Measurements from ENCODE around the gene DLGAP4. TPM values are rescaled to one million over a fixed set of nuclear protein-coding genes. Genes with fewer than 3 reads are reported as not detected.

DLGAP4 gene
- total and polyA plus RNA-seq, 10 donors: 12.0 to 60.9 (median 45.9) TPM

GRCh38 chr20:36315545-36316351 is 9.6 kb downstream of the DLGAP4 start:
- 62 to 76% (median 64%) methylated on average over 11 of the region's 11 CpGs for WGBS, 5 donors
- DNase-seq: peak; percentile 55

GRCh38 chr20:36317675-36318074 is 11.5 kb downstream of the DLGAP4 start:
- WGBS, 5 donors: 70 to 95% (median 80%) methylated on average over 3 of the region's 3 CpGs
- Histone ChIP-seq H3K4me1 (no peaks in the 10 kb centered on the region), H3K4me3 (no peak overlapping the region), H3K9me3 (no peaks in the 10 kb centered on the region), H3K27ac (no peak overlapping the region), H3K27me3 (replicated peaks in 1 of 7) (peaks cover 0 to 42% (median 0%) of the 10 kb centered on the region in 7 donors), H3K36me3 (no peaks in the 10 kb centered on the region)
- peak; percentile 10 for DNase-seq
- intact Hi-C loops (cut with DNase I; ENCODE audit: low total_unique reads): no loop called here
- TF ChIP-seq CTCF (IDR thresholded peaks at IDR 0.05 in 8 of 11, conservative IDR thresholded peaks at IDR 0.05 in 3 of 11) (no peak), POLR2AphosphoS5 (IDR thresholded peaks at IDR 0.05) (no peak), POLR2A (IDR thresholded peaks at IDR 0.05) (no peak)

More at GRCh38 chr20:36315545-36316351, 9.6 kb downstream of the DLGAP4 start:
- intact Hi-C loops (cut with DNase I; ENCODE audit: low total_unique reads): no loop called here
- Histone ChIP-seq H3K27ac (no peak overlapping the region), H3K4me3 (no peak overlapping the region), H3K27me3 (replicated peaks in 1 of 7) (peaks cover 0 to 49% (median 0%) of the 10 kb centered on the region in 7 donors), H3K4me1 (no peaks in the 10 kb centered on the region), H3K9me3 (no peaks in the 10 kb centered on the region), H3K36me3 (no peaks in the 10 kb centered on the region)
- TF ChIP-seq CTCF (IDR thresholded peaks at IDR 0.05 in 8 of 11, conservative IDR thresholded peaks at IDR 0.05 in 3 of 11) (no peak), POLR2A (IDR thresholded peaks at IDR 0.05) (no peak), POLR2AphosphoS5 (IDR thresholded peaks at IDR 0.05) (no peak)

- H3K4me1 ChIP-seq: no peaks in the 10 kb centered on the region
- no peak for TF ChIP-seq CTCF (IDR thresholded peaks at IDR 0.05 in 8 of 11, conservative IDR thresholded peaks at IDR 0.05 in 3 of 11)
- TF ChIP-seq POLR2AphosphoS5 (IDR thresholded peaks at IDR 0.05): no peak
- no peak for TF ChIP-seq POLR2A (IDR thresholded peaks at IDR 0.05)
- peak; percentile 37 for DNase-seq
- H3K9me3 ChIP-seq: no peaks in the 10 kb centered on the region
- 61 to 83% (median 75%) methylated on average over 3 of the region's 3 CpGs for WGBS, 5 donors
- no peaks in the 10 kb centered on the region for H3K36me3 ChIP-seq
- H3K27ac ChIP-seq: no peak overlapping the region
- H3K27me3 ChIP-seq (replicated peaks in 1 of 7): peaks cover 0 to 37% (median 0%) of the 10 kb centered on the region in 7 donors
- intact Hi-C loops (cut with DNase I; ENCODE audit: low total_unique reads): no loop called here
- no peak overlapping the region for H3K4me3 ChIP-seq
These were observed 12.0 kb downstream of the DLGAP4 start for GRCh38 chr20:36318166-36318565.
